Muscle layer of colon (tissue), 2 donors: ENCODE measurements around the gene CPNE1.

Experiments
- H3K27ac ChIP-seq: one replicate; pipeline ENCODE4 v1.7.0; 2013; ENCODE audit warnings: low read depth, mild to moderate bottlenecking, low read length, moderate library complexity
- H3K27me3 ChIP-seq, 2 donors: one replicate each; pipeline ENCODE4 v1.7.0; 2013; ENCODE audit warnings: low read length in 2 of 2, mild to moderate bottlenecking in 2 of 2; ENCODE audit not compliant: insufficient read depth in 2 of 2, control insufficient read depth in 1 of 2
- H3K36me3 ChIP-seq: one replicate; pipeline ENCODE4 v1.7.0; 2013; ENCODE audit warnings: mild to moderate bottlenecking, low read length; ENCODE audit not compliant: insufficient read depth
- H3K4me1 ChIP-seq: one replicate; pipeline ENCODE4 v1.7.0; 2013; ENCODE audit warnings: mild to moderate bottlenecking, low read length; ENCODE audit not compliant: insufficient read depth
- H3K4me3 ChIP-seq, 2 donors: one replicate each; pipeline ENCODE4 v1.7.0; 2013; ENCODE audit warnings: low read length in 2 of 2, low read depth in 1 of 2, mild to moderate bottlenecking in 1 of 2, moderate library complexity in 1 of 2
- H3K9ac ChIP-seq: one replicate; pipeline ENCODE4 v1.7.0; 2013; ENCODE audit warnings: low read length
- H3K9me3 ChIP-seq: one replicate; pipeline ENCODE4 v1.7.0; 2013; ENCODE audit warnings: mild to moderate bottlenecking, low read length
- donor health status: abdominal sarcoma.
- donor health status: Adenocarcinoma of cecum.

The CPNE1 gene

GRCh38 chr20:35663516-35664465 lies 909 bp downstream of the CPNE1 start:
- H3K9ac ChIP-seq, result peak overlapping the region; percentile 100
- no peaks in the 10 kb centered on the region for H3K9me3 ChIP-seq
- H3K4me3 ChIP-seq, result peak overlapping the region; percentile 98 to 100
- H3K27me3 ChIP-seq, result no peaks in the 10 kb centered on the region
- no peaks in the 10 kb centered on the region for H3K36me3 ChIP-seq
- peak overlapping the region; percentile 99 for H3K27ac ChIP-seq
- peaks cover 35% of the 10 kb centered on the region for H3K4me1 ChIP-seq

- H3K9ac ChIP-seq, result no peak overlapping the region
- H3K27ac ChIP-seq, result no peak overlapping the region
Measured at GRCh38 chr20:35662551-35662950, 2.1 kb downstream of the CPNE1 start.

GRCh38 chr20:35661908-35662307 lies 2.8 kb downstream of the CPNE1 start:
- Histone ChIP-seq H3K36me3 (no peaks in the 10 kb centered on the region), H3K4me3 (peak overlapping the region in 1 of 2 donors; percentile 11), H3K27ac (no peak overlapping the region), H3K4me1 (peaks cover 47% of the 10 kb centered on the region), H3K27me3 (no peaks in the 10 kb centered on the region), H3K9ac (peak overlapping the region; percentile 8), H3K9me3 (no peaks in the 10 kb centered on the region)

More at GRCh38 chr20:35662551-35662950, 2.1 kb downstream of the CPNE1 start:
- no peaks in the 10 kb centered on the region for H3K36me3 ChIP-seq
- no peaks in the 10 kb centered on the region for H3K9me3 ChIP-seq
- H3K4me3 ChIP-seq, result peak overlapping the region in 1 of 2 donors; percentile 2
- peaks cover 42% of the 10 kb centered on the region for H3K4me1 ChIP-seq
- no peaks in the 10 kb centered on the region for H3K27me3 ChIP-seq

GRCh38 chr20:35661053-35661452 lies 3.6 kb downstream of the CPNE1 start:
- Histone ChIP-seq H3K9me3 (no peaks in the 10 kb centered on the region), H3K4me1 (peaks cover 47% of the 10 kb centered on the region), H3K4me3 (no peak overlapping the region), H3K36me3 (no peaks in the 10 kb centered on the region), H3K27me3 (no peaks in the 10 kb centered on the region), H3K27ac (no peak overlapping the region), H3K9ac (peak overlapping the region; percentile 8)

- Histone ChIP-seq H3K27me3 (no peaks in the 10 kb centered on the region), H3K9ac (no peak overlapping the region), H3K36me3 (no peaks in the 10 kb centered on the region), H3K4me1 (peaks cover 47% of the 10 kb centered on the region), H3K9me3 (no peaks in the 10 kb centered on the region), H3K4me3 (no peak overlapping the region), H3K27ac (no peak overlapping the region)
Measured at GRCh38 chr20:35660122-35660937, 4.4 kb downstream of the CPNE1 start.

GRCh38 chr20:35657271-35657670 lies 7.4 kb downstream of the CPNE1 start:
- H3K27ac ChIP-seq, result no peak overlapping the region
- no peaks in the 10 kb centered on the region for H3K27me3 ChIP-seq
- peaks cover 25% of the 10 kb centered on the region for H3K36me3 ChIP-seq
- H3K9ac ChIP-seq, result no peak overlapping the region
- peaks cover 46% of the 10 kb centered on the region for H3K4me1 ChIP-seq
- no peak overlapping the region for H3K4me3 ChIP-seq
- no peaks in the 10 kb centered on the region for H3K9me3 ChIP-seq

- peaks cover 48% of the 10 kb centered on the region for H3K4me1 ChIP-seq
- no peak overlapping the region for H3K27ac ChIP-seq
- no peaks in the 10 kb centered on the region for H3K27me3 ChIP-seq
- peaks cover 25% of the 10 kb centered on the region for H3K36me3 ChIP-seq
- H3K9ac ChIP-seq, result no peak overlapping the region
- no peak overlapping the region for H3K4me3 ChIP-seq
- H3K9me3 ChIP-seq, result no peaks in the 10 kb centered on the region
Measured at GRCh38 chr20:35654415-35654814, 10.3 kb downstream of the CPNE1 start.

- Histone ChIP-seq H3K27me3 (no peaks in the 10 kb centered on the region), H3K36me3 (peaks cover 25% of the 10 kb centered on the region), H3K9me3 (no peaks in the 10 kb centered on the region), H3K4me3 (no peak overlapping the region), H3K4me1 (peaks cover 48% of the 10 kb centered on the region), H3K27ac (no peak overlapping the region), H3K9ac (no peak overlapping the region)
Measured at GRCh38 chr20:35653893-35654292, 10.8 kb downstream of the CPNE1 start.

- no peak overlapping the region for H3K9ac ChIP-seq
- no peaks in the 10 kb centered on the region for H3K27me3 ChIP-seq
- no peak overlapping the region for H3K27ac ChIP-seq
- H3K9me3 ChIP-seq, result no peaks in the 10 kb centered on the region
- H3K4me1 ChIP-seq, result peaks cover 48% of the 10 kb centered on the region
- H3K4me3 ChIP-seq, result no peak overlapping the region
- peaks cover 25% of the 10 kb centered on the region for H3K36me3 ChIP-seq
Measured at GRCh38 chr20:35653430-35653734, 11.3 kb downstream of the CPNE1 start.

GRCh38 chr20:35652641-35653429 lies 11.9 kb downstream of the CPNE1 start:
- H3K4me1 ChIP-seq, result peaks cover 50% of the 10 kb centered on the region
- peaks cover 25% of the 10 kb centered on the region for H3K36me3 ChIP-seq
- no peaks in the 10 kb centered on the region for H3K9me3 ChIP-seq
- no peak overlapping the region for H3K27ac ChIP-seq
- H3K27me3 ChIP-seq, result no peaks in the 10 kb centered on the region
- H3K9ac ChIP-seq, result no peak overlapping the region
- no peak overlapping the region for H3K4me3 ChIP-seq

DNA sequence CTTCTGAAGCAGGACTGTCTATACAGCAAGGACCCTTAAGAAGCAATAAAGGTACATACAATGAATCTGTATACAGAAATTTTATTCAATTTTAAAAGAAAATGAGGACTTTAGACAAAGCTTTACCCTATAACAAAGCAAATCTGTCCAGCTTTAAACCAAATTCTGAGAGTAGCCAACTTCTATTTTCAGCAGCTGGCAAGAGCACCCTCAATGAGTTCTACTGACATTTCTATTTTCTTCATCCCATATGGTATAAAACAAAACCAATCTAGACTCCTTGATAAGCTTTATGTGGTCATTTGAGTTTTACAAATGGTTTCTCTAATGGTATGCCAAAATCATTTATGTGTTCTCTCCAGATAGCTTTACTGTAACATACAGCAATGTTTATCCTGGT lies 12.7 kb downstream of the CPNE1 start:
- H3K9me3 ChIP-seq, result no peaks in the 10 kb centered on the region
- H3K27ac ChIP-seq, result no peak overlapping the region
- peaks cover 44% of the 10 kb centered on the region for H3K4me1 ChIP-seq
- no peak overlapping the region for H3K9ac ChIP-seq
- H3K36me3 ChIP-seq, result peaks cover 25% of the 10 kb centered on the region
- H3K4me3 ChIP-seq, result no peak overlapping the region
- no peaks in the 10 kb centered on the region for H3K27me3 ChIP-seq
